HG03520 (cell line): ENCODE results near the gene RNF11.

ENCODE experiments used
- ATAC-seq: cut with Tn5 transposase; IDR thresholded peaks from one replicate; pipeline ENCODE4 v1.9.1; 2021; ENCODE audit warnings: mild to moderate bottlenecking, moderate library complexity; ENCODE audit not compliant: unreplicated experiment

Gene RNF11

DNA sequence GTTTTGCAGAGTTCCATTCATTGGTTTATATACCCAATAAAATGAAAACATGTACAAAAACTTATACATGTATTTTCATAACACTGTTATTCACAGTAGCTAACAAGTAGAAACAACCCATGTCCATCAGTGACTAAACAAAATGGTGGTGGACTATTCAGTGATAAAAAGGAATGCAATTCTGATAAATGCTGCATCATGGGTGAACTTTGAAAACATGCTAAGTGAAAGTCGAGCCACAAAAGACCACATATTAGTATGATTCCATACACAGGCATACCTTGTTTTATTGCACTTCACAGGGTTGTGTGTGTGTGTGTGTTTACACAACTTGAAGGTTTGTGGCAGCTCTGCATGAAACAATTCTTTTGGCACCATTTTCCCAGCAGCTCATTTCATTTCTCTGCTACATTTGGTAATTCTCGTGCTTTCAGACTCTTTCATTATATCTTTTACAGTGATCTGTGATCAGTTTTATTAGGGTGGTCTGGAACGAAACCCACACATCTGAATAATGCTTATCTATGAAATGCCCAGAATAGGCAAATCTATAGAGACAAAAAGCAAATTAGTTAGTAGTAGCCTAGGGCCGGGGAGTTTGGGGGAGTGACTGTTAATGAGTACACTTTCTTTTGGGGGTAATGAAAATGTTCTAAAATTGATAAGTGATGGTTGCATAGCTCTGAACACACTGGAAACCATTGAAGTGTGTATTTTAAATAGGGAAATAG, 27.2 kb downstream of the RNF11 start:
- no peak for ATAC-seq

DNA sequence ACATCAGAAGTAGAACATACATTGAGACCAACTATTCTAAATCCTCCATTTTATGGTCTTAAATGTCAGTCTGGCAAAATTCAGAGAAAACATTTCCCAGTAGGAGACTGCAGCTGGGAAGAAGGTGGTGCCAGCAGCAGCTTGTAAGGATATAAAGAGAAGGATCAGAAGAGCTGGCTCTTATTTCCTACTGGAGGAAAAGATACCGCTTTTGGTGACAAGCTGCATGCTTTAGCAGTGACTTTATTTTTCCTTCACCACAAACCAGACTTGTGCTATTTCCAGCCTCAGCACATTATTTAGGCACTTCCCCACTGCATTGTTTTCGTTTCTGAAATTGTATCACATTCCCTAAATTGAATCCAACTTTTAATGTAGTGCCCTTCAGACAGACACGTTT, 28.4 kb downstream of the RNF11 start:
- no peak for ATAC-seq

DNA sequence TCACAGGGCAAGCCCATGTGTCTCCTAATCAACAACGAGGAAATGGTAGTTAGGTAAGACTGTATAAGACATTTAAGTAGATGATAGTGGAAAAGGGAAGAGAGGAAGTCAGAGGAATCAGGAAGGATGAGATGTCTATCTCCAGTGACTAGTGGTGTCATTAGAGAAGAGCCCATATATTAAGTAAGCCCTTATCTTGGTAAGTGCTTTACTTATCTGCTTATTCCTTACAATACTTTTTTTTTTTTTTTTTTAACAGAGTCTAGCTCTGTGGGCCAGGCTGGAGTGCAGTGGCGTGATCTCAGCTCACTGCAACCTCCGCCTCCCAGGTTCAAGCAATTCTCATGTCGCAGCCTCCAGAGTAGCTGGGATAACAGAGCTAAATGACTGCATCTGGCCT, 29.5 kb downstream of the RNF11 start:
- no peak for ATAC-seq

DNA sequence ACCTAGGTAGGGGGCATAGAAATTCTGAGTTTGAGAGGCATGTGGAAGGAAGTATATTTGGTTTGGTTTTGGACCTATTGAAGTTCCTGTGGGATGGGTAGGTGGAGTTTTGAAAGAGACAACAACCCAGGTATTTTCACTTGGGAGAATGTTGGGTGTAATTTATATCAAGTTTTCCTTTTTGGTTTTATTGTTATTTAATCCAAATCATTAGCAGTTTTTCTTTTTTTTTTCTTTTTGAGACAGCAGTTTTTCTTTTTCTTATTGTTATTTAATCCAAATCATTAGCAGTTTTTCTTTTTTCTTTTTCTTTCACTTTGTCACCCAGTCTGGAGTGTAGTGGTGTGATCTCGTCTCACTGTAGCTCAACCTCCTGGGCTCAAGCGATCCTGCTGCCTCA, 30.1 kb downstream of the RNF11 start:
- no peak for ATAC-seq

DNA sequence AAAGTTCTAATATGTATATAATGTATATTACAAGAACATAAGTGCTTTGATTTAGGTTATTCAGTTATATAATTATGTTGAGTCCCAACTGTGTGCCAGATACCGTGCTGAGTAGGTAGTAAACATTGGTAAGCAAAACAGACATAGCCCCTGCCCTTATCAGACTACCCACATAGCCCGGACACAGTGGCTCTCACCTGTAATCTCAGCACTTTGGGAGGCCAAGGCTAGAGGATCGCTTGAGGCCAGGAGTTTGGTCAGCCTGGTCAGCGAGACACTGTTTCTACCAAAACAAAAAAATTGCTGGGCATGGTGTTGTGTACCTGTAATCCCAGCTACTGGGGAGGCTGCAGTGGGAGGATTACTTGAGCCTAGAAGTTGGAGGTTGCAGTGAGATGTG, 30.7 kb downstream of the RNF11 start:
- no peak for ATAC-seq

DNA sequence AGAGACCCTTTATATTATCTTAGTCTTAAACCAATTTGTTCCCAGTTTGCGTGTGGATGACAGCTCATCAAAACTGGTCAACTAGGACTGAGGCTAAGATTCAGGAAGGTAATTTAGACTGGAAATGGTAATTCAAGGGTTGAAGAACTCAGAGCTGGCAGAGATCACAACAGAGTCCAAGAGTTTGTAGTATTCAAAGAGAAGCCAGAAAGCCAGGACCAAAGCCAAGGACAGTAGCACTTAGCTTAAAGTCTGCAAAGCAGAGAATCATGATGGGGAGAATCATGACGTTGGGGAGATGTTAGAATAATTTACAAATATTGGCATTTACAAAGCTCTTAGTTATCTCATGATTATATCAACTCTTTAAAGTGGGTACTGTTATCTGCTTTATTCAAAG, 32.6 kb downstream of the RNF11 start:
- ATAC-seq = peak; percentile 33

DNA sequence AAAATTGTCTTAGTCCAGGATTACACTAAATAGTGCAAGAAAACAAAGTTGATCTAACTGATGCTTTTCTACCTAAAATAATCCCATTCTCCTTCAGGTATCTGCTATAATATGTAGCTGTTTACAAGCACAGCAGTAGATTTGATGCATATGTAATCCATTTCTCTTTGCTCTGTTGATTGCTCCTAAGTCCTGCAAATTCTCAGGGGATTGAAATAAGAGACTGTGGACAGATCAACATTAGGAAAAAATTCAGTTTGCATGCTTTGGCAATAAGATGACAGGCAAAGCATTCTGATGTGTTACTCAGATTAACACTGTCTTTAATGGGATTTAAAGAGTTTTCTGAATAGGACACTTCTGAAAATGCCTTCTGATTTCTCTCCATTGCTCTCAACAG, 34.7 kb downstream of the RNF11 start:
- ATAC-seq = no peak

DNA sequence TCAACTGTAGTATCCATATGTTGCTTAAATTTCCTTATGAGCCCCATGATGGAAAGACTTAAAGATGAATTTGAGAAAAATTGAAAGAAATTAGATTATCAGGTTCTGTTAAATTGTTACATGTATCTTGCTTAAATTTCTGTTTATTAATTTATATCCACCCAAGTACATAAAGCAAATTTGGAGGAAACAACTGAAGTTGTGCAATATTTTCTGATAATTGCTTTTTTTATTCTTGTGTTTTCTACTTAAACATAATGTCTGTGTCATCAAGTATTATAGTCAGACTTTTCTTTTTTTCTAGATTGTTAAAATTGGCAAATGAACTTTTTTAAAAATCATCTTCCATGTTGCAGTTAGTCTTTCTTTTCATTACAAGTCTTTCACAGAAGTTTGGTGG, 36.8 kb downstream of the RNF11 start:
- ATAC-seq = no peak

DNA sequence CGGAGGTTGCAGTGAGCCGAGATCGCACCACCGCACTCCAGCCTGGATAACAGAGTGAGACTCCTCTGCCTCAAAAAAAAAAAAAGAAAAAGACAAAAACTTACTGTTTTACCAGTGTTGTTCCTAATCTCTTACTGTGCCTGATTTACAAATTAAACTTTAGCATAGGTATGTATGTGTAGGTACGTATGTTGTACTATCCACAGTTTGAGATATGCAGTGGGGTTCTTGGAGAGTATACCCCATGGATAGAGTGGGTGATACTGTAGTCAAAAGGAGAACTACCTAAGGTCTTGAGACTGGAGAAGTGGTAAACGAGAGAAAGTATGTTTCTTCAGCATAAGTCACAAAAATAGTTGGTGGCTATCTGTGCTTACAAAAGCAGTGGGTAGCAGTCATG, 38.6 kb downstream of the RNF11 start:
- no peak for ATAC-seq

DNA sequence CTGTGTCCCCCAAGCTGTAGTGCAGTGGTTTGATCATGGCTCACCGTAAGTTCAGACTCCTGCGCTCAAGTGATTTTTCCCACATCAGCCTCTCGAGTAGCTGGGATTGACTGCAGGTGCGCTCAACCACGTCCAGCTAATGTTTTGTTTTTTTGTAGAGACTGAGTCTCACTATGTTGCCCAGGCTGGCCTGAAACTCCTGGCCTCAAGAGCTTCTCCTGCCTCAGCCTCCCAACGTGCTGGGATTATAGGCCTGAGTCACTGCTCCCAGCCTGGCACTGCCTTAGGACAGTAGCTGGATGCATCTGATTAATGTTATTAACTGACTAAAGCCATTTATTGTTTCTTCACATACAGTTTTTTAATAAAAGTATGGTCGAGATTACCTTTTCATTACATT, 40.2 kb downstream of the RNF11 start:
- no peak for ATAC-seq

DNA sequence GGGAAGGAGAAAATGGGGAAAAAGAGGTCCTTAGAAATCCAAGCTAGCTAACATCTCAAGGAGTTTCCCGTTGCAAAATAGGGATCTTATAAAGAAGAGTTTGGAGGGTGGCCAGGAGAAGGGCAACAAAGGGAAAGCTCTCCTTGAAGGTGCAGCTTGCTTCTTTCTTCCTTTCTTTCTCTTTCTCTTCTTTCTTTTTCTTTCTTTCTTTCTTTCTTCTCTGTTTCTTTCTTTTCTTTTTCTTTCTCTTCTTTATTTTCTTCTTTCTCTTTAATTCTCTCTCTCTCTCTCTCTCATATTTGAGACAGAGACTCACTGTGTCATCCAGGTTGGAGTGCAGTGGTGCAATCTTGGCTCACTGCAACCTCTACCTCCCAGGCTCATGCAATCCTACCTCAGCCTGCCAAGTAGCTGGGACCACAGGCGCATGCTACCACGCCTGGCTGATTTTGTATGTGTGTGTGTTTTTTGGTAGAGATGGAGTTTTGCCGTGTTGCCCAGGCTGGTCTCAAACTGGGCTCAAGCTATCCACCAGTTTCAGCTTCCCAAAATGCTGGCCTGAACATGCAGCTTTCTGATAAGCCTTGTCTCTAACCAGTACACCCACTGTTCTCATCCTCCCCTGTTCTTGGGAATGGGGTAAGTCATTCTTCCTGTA, 44.4 kb downstream of the RNF11 start:
- ATAC-seq = no peak

DNA sequence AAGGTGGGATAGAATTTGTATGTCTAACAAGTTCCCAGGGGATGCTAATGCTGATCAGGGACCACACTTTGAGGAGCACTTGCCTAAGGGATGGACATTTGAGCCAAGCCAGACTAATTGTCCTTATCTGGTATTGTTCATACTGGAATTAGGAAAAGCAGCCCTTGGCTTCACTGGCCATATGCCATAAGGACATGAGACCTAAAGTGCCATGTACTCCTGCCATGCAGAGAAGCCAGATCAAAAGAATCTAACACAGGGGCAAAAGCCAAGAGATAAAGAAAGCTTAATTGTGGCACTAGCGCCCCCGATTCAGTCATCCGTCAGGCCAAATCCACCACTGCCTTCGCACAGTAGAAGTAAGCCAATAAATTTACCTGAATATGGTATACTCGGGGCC, 45.7 kb downstream of the RNF11 start:
- ATAC-seq = no peak

DNA sequence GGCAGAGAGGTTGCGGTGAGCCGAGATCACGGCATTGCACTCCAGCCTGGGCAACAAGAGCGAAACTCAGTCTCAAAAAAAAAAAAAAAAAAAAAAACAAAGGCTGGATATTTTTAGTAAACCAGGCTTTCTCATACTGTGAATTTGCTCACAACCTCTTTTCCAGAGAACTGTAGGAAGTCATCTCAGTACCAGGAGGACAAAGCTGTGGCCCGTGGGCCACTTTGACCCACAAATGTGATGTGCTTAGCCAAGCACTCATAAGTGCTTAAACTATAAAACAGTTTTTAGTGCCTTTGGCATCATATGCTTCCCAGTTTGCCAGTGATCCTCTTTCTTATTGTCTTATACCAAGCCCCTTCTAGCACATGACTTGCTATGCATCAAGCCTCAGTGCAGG, 46.5 kb downstream of the RNF11 start:
- ATAC-seq = no peak

DNA sequence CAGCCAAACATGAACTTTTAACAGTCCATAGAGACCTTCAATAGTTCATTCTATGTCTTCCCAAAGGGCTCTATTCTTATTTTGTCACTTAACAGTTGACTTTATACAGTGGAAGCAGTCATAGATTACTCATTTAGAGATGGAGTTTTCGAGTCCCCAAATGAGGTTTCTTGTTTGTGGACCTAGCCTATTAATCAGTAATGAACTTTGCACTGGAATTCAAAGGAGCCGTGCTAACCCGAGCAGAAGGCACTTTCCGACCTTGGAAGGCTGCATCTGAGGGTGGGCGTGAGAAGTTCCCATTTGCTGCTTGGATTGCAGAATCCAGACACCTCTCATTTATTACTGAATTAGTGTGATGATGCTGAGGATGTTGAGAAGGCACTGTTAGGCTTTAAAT, 47.9 kb downstream of the RNF11 start:
- no peak for ATAC-seq

DNA sequence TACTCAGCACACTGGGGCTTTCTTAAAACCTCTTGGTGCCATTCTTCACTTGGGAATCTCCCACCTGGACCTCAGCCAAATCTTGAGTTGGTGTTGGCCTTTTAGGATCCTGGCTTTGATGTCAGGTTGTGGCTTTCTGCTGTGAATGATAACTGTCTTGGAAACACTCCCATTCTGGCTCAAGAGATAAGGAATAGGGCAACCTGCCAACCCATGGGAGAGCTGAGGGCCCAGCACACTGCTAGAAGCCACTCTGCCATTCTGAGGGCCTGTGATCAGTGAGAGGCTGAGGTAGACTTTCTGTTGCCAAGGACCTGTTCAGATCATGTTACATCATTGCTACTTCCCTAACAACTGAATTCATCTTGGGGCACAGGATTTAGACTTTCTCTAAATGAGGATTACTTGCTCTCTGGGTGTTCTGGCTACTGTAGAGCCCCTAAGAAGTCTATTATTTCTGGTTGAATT, 48.4 kb downstream of the RNF11 start:
- peak; percentile 50 for ATAC-seq

DNA sequence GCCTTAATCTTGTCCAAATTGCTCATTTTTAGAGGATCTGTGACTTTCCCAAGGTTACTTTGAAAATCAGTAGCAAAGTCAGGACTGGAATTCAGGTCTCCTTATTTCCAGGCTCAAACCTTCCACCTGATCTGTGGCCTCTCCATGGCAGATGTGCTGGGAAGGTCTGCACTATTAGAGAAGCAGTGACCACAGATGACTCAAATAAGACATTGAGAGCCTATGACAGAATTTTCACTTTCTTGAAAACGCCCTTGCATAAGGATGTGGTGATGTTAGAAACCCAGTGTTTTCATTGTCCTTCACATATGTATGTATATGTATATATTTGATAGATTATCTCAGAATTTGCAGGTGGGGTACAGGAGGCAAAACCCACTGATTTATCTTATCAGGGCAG, 49.0 kb downstream of the RNF11 start:
- peak; percentile 91 for ATAC-seq

DNA sequence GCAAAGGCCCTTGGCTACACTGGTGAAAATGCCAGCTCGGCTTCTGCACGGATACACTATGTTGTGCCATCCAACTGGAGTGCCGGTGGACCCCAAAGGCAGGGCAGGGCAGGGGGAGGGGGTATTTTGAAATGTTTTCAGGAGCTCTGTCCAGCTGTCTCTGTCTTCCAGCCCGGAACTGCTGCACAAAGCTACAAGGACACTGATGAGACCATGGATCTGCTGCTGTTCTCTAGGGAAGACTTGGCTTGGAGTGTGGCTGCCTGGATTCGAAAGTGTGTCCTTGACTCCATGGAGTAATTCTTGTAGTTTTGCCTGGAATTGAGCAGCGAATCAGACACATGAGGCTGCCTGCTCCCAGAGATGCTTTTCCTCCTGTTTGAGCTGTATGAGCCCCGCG, 51.9 kb downstream of the RNF11 start:
- no peak for ATAC-seq

DNA sequence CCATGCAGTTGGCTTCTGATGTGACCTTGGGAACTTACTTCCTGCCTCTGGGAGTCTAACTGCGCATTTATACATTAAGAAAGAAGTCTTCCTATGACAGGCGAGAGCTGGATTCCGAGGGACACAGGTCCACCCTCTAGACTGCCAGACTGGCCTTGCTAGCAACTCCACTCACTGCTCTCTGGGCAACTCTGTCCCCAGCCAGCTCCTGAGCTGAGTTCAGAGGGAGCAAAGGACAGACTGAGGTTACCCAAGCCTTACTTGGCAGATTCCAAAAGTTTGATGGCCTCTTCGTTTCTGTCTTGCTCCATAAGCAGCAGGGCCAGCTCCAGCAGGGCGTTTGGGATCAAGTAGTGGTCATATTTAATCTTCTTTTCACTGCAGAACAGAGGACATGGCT, 52.5 kb downstream of the RNF11 start:
- ATAC-seq = no peak

DNA sequence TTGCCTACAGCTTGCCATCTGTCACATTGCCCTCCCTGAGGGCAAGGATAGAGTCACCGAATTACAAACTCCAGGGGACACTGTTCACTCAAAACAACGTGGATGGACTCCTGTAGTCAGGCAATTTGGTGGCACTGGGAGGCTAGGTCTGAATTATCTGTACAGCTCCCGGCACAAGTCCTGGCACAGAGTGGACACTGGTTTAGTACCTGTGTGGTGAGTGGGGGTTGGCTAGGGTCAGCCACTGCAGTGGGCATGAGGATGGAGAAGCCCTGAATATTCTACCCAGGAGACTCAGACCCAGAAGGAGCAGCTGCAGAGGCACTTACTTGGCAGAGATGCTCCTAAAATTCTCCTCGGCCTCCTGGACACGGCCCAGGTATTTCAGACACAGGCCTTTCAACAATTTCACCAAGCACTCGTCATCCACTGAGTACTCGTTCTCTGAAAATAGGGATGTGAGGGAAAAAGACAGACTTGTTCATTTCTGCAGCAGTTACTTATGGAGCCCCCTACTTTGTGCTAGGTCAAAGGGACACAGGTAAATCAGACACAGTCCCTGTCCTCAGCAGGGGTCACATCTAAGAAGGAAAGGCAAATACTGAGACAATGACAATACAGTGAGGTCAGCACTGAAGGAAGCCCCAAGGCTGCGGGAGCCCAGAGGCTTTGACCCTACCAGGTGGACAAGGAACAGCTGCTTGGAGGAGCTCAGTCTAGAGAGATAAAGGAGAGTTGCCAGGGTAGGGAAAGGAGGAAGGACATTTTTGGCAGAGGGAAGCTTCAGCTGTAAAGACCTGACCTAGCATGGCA, 53.8 kb downstream of the RNF11 start:
- no peak for ATAC-seq

DNA sequence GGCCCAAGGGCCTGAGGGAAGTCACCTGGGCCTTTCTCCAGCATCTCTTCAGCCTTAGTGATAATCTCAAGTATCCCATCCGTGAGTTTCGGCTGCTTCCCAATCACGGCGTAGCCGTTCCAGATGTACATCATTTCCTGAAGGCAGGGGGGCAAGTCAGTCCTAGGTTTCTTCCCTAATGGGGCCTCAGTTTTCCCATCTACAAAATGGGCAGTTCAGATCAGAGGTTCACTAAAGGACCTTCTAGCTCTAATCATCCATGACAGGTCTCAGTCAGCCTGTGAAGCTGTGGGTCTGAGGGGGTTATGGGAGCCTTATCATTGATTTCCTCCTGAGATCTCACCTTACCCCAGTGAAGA, 54.4 kb downstream of the RNF11 start:
- ATAC-seq = no peak

DNA sequence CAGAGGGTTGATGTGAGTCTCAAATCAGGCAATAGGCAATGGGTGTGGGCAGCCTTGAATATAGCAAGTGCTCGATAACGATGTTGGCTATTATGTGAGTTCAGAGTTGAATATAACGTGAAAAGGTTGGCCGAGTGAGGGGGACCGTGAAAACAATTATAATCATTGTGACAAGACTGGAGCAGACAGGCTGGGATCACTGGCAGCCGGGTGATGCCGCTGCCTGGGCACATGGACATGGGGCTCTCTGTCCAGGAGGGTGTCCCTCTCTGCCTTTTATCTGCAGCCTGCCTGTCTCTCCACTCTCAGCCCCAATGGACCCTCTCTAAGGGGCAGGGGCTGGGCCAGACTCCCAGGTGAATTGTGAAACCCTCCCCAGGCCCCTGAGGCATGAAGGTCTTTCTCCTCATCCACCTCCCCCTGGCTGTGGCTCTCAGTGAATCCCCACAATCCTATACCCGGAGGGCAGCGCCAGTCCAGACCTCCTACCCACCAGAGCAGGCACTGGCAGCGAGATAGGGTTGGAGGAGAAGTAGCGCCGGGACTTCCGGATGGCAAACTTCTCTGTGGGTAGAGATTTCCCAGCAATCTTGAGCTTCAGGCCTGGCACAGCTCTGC, 57.9 kb downstream of the RNF11 start:
- ATAC-seq = no peak
